GM10248 (cell line): Measurements from ENCODE around the gene CTNNBL1.
A peak's percentile ranks its signal among the peaks of the same experiment; 100 is the strongest.
"Not testable (repeated sequence)": the region's sequence is repeated elsewhere in the genome, so short reads cannot be mapped to it uniquely, and the experiment has no call there.

ENCODE experiments used
- CTCF ChIA-PET: fragments of 300-600 bp; sonication (Branson Sonifier 250); formaldehyde crosslinking; extraction: SDS; loops from one replicate; lab custom pipeline; 2021; ENCODE audit warnings: antibody characterized with exemption; lab: Yijun Ruan, JAX
- POLR2A ChIA-PET: fragments of 350-650 bp; sonication (Branson Sonifier 250); formaldehyde crosslinking; extraction: SDS; loops from one replicate; lab custom pipeline; 2020; ENCODE audit warnings: antibody characterized with exemption; lab: Yijun Ruan, JAX
- DNase-seq: peaks from one replicate; pipeline ENCODE4 v3.0.0; 2012; ENCODE audit errors: extremely low spot score
- TF ChIP-seq, protein P1 (sequence below): IDR thresholded peaks from 2 replicates; pipeline ENCODE4 v1.5.1; 2012; ENCODE audit warnings: mild to moderate bottlenecking, low read depth; ENCODE audit errors: extremely low read depth, missing control alignments, control extremely low read depth

Gene CTNNBL1

DNA sequence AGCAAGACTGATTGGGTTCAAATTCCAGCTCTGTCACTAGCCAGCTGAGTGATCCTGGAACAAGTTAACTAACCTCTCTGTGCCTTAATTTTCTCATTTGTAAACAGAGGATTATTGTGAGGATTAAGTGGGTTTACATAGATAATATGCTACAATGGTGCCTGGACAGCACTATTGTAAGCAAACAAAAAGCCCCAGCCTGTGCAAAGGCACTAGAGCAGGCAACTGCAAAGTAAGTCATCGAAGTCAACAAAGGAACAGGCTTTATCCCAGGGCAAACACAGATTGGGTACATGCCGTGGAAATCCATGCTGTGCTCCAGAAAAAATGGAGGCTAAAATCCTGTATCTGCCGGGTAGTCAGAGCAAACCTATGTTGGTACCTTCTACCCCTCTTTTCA is 43.2 kb upstream of the CTNNBL1 start:
- ChIA-PET POLR2A (no interaction called here), CTCF (no interaction called here)
- TF ChIP-seq, protein P1, sequence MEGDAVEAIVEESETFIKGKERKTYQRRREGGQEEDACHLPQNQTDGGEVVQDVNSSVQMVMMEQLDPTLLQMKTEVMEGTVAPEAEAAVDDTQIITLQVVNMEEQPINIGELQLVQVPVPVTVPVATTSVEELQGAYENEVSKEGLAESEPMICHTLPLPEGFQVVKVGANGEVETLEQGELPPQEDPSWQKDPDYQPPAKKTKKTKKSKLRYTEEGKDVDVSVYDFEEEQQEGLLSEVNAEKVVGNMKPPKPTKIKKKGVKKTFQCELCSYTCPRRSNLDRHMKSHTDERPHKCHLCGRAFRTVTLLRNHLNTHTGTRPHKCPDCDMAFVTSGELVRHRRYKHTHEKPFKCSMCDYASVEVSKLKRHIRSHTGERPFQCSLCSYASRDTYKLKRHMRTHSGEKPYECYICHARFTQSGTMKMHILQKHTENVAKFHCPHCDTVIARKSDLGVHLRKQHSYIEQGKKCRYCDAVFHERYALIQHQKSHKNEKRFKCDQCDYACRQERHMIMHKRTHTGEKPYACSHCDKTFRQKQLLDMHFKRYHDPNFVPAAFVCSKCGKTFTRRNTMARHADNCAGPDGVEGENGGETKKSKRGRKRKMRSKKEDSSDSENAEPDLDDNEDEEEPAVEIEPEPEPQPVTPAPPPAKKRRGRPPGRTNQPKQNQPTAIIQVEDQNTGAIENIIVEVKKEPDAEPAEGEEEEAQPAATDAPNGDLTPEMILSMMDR = no peak
- no peak for DNase-seq

DNA sequence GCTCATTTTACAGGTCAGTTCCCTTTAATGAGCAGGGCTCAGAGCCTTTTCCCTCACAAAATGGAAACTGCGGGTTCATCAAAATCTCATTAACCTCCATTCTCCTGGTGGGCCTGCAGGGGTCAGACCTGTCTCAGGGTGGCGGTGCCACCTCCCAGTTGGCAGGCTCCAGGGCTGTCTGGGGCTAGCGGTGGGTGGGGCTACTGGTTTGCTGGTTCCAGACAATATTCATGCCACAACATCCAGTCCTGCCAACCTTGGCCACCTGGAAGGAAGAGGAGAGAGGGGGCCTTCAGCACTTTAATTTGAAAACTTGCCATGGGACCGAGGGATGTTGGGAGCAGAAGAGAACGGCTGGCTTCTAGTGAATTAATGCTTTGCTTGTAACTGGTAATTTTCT is 41.9 kb upstream of the CTNNBL1 start:
- POLR2A ChIA-PET = no interaction called here
- TF ChIP-seq, protein P1 = peak; percentile 16
- CTCF ChIA-PET = no interaction called here
- DNase-seq = peak; percentile 35

DNA sequence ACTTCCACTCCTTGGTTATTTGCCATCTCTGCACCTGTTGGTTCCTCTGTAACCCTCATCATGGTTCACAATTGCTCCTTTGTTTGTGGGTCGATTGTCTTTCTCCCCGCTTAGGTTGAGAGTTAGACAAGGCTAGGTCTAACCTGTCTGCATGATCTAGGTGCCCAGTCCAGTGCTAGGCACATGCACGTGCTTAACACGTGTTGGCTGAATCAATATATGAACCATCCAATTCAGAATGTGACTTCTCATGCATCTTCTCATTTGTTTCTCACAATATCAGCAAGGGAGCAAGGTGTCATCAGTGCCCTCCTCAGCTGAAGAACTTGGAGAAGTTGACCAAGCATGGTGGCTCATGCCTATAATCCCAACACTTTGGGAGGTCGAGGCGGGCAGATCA is 36.9 kb upstream of the CTNNBL1 start:
- no peak for DNase-seq
- ChIA-PET CTCF (interaction anchor here (1.4 kb wide), 1 partner anchor 13 kb away, joined by 3 read pairs; no protein-coding TSS in a partner anchor), POLR2A (no interaction called here)
- TF ChIP-seq, protein P1 = no peak

DNA sequence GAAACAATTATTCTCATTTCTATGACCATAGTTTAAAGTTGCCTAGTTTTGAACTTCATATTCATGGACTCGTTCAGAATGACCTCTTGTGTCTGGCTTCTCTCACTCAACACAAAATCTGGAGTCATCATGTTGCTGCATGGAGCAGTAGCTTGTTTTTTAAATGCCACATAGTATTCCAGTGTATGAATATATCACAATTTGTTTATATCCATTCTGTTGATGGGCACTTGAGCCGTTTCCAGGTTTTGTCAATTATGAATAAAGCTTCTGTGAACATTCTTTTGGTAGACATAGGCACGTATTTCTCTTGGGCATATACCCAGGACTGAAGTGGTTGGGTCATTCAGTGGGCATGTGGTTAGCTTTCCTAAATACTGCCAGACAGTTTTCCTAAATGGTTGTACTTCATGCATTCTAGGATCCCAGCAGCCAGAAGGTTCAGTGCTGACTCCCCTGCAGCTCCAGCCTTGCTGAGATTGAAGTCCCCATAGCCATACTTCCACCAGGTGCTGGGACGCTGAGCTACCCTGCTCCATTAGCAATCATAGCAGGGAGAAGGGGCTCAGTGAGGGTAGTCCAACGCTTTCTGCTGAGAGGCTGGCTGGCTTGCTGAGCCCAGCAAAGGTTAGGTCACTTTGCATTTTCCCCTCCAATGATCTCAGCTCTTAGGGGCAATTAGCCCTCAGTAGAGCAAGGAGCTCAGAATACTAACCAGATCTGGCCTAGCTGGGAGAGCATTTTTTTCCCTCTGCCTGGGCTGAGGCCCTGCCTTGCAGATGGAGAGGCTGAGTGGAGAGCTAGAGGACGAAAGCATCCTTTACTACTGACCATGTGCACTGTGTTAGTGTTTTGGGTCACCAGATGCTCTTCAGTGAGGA is 35.7 kb upstream of the CTNNBL1 start:
- CTCF ChIA-PET = interaction anchor here (1.4 kb wide), 3 partner anchors 11 to 94 kb away, joined by 3 to 5 read pairs (median 5); no protein-coding TSS in a partner anchor
- no peak for DNase-seq
- POLR2A ChIA-PET = interaction anchor here (0.7 kb wide), 1 partner anchor 37 kb away, joined by 4 read pairs; no protein-coding TSS in a partner anchor
- TF ChIP-seq, protein P1 = no peak

DNA sequence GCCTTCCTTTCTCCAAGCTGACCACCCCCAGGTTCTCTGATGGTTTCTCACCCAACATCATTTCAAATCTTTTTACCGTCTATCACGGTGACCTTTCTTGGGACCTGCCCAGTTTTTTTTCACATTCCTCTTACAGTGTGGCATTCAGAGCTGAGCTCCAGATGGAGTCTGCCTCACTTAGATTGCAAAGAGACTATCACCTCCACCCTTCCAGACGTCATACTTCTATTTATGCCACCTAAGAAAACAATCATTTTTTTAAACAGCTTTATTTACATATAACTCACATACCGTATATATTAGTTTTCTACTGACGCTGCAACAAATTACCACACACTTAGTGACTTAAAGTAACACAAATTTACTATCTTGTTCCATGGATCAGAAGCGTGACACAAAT is 32.3 kb upstream of the CTNNBL1 start:
- POLR2A ChIA-PET = no interaction called here
- CTCF ChIA-PET = interaction anchor here (1.2 kb wide), 1 partner anchor 97 kb away, joined by 3 read pairs; no protein-coding TSS in a partner anchor
- TF ChIP-seq, protein P1 = no peak
- no peak for DNase-seq

DNA sequence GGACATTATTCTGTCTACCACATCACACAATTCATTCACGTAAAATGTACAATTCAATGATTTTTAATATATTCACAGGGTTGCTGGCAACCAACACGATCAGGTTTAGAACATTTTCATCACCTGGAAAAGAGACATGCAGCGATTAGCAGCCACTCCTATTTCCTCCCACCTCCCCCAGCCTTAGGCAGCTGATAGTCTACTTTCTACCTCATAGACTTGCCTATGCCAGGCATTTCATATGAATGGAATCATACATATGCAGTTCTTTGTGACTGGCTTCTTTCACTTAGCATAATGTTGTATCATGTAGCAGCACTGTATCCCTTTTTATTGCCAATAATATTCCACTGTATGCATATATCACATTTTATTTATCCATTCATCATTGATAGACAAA is 31.5 kb upstream of the CTNNBL1 start:
- ChIA-PET POLR2A (no interaction called here), CTCF (interaction anchor here (1.2 kb wide), 1 partner anchor 98 kb away, joined by 3 read pairs; no protein-coding TSS in a partner anchor)
- no peak for DNase-seq
- TF ChIP-seq, protein P1 = no peak

DNA sequence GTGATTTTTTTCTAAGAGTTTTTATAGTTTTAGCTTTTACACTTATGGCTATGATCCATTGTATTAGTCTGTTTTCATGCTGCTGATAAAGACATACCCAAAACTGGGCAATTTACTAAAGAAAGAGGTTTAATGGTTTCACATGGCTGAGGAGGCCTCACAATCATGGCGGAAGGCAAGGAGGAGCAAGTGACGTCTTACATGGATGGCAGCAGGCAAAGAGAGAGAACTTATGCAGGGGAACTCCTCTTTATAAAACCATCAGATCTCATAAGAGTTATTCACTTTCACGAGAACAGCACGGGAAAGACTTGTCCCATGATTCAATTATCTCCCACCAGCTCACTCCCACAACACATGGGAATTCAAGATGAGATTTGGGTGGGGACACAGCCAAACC is 29.2 kb upstream of the CTNNBL1 start:
- POLR2A ChIA-PET, CTCF ChIA-PET, DNase-seq: not testable (repeated sequence)
